ENCODE measurements around the gene FOXJ3. TPM values are rescaled to one million over a fixed set of nuclear protein-coding genes. Genes with fewer than 3 reads are reported as not detected.
A peak's percentile ranks its signal among the peaks of the same experiment; 100 is the strongest.

FOXJ3 gene
- total RNA-seq, 1 experiment from 2014 or later: 51.1 TPM

DNA sequence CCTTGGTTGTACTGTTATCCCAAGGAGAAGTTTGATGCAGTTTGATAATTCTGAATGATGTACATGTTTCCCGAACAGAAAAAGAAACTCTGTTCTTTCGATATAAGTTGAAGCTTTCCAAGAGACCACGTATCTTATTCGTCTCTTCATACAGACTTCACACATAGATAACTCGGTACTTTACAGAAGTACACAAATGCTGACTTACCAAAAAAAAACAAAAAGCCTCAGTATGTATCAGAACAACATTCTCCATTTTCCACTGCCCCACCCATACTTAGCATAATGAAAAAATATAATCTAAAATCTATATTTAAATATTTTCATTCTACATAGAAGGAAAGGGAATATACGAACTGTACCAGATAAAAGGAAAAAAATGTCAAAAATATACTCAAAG is 2.2 kb downstream of the FOXJ3 start:
- Histone ChIP-seq H3K36me3 (ENCODE audit: control insufficient read depth in 1 of 2, insufficient read depth in 2 of 2, low read length in 2 of 2) (no peaks in the 10 kb centered on the region), H3K79me2 (ENCODE audit: insufficient read depth, low read length) (peaks cover 76% of the 10 kb centered on the region), H3K4me3 (replicated peaks in 1 of 2; ENCODE audit: low read depth in 1 of 2, low read length in 2 of 2) (no peak overlapping the region; a peak in 1 of 4 replicates), H2AFZ (ENCODE audit: low read depth, low read length, poor library complexity, severe bottlenecking) (no peak overlapping the region), H3K4me1 (ENCODE audit: control insufficient read depth in 1 of 2, insufficient read depth in 2 of 2, low read length in 2 of 2) (peaks cover 0 to 15% of the 10 kb centered on the region in 2 experiments; a peak in 3 of 4 replicates), H3K4me2 (ENCODE audit: low read length) (peak overlapping the region; percentile 81; the same call in 1 of the 2 replicates), H3K9me3 (ENCODE audit: control insufficient read depth in 1 of 2, insufficient read depth in 1 of 2, low read depth in 1 of 2, low read length in 2 of 2) (no peaks in the 10 kb centered on the region), H3K27ac (ENCODE audit: low read depth, low read length) (no peak overlapping the region), H3K9ac (ENCODE audit: low read length) (no peak overlapping the region; the same call in 1 of the 2 replicates), H4K20me1 (ENCODE audit: insufficient read depth) (peaks cover 23% of the 10 kb centered on the region), H3K9me2 (ENCODE audit: insufficient read depth) (no peaks in the 10 kb centered on the region), H3K27me3 (ENCODE audit: insufficient read depth, low read length) (no peaks in the 10 kb centered on the region)
- ATAC-seq (no peak), DNase-seq (ENCODE audit: low read depth, low spot score) (no peak)
- RAD21 ChIA-PET (ENCODE audit: low non-redundant PET in 1 of 2, low total read pairs in 2 of 2, uncharacterized antibody in 2 of 2, unreplicated experiment in 2 of 2): no interaction called here
- intact Hi-C loops (cut with micrococcal nuclease): no loop called here
- BruUV-seq (replicated peaks): no TSS peak
- POLR2A ChIA-PET: no interaction called here
- TF ChIP-seq POLR2AphosphoS5 (IDR thresholded peaks at IDR 0.05; ENCODE audit: low read depth, low read length): no peak
- TF ChIP-seq EZH2phosphoT487 (IDR thresholded peaks at IDR 0.05; ENCODE audit: borderline replicate concordance): no peak
- no peak for TF ChIP-seq YY1 (IDR thresholded peaks at IDR 0.05; ENCODE audit: extremely low read depth, insufficient replicate concordance, low read depth, low read length)
- TF ChIP-seq SRF (IDR thresholded peaks at IDR 0.05; ENCODE audit: low read depth): no peak
- TF ChIP-seq, protein P1, sequence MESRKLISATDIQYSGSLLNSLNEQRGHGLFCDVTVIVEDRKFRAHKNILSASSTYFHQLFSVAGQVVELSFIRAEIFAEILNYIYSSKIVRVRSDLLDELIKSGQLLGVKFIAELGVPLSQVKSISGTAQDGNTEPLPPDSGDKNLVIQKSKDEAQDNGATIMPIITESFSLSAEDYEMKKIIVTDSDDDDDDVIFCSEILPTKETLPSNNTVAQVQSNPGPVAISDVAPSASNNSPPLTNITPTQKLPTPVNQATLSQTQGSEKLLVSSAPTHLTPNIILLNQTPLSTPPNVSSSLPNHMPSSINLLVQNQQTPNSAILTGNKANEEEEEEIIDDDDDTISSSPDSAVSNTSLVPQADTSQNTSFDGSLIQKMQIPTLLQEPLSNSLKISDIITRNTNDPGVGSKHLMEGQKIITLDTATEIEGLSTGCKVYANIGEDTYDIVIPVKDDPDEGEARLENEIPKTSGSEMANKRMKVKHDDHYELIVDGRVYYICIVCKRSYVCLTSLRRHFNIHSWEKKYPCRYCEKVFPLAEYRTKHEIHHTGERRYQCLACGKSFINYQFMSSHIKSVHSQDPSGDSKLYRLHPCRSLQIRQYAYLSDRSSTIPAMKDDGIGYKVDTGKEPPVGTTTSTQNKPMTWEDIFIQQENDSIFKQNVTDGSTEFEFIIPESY (IDR thresholded peaks at IDR 0.05; ENCODE audit: extremely low read depth, insufficient replicate concordance, low read length): no peak
- TF ChIP-seq SP1 (IDR thresholded peaks at IDR 0.05; ENCODE audit: low read depth): no peak
- TF ChIP-seq POLR2A (IDR thresholded peaks at IDR 0.05; ENCODE audit: borderline replicate concordance, extremely low read depth, insufficient read depth, insufficient read length): no peak
- CTCF ChIA-PET: no interaction called here

- H3K9me3 ChIP-seq (ENCODE audit: control insufficient read depth in 1 of 2, insufficient read depth in 1 of 2, low read depth in 1 of 2, low read length in 2 of 2): no peaks in the 10 kb centered on the region
- H3K9me2 ChIP-seq (ENCODE audit: insufficient read depth): no peaks in the 10 kb centered on the region
- H3K4me3 ChIP-seq (replicated peaks in 1 of 2; ENCODE audit: low read depth in 1 of 2, low read length in 2 of 2): no peak overlapping the region
- ChIA-PET CTCF (no interaction called here), RAD21 (ENCODE audit: low non-redundant PET in 1 of 2, low total read pairs in 2 of 2, uncharacterized antibody in 2 of 2, unreplicated experiment in 2 of 2) (no interaction called here), POLR2A (no interaction called here)
- no peaks in the 10 kb centered on the region for H3K36me3 ChIP-seq (ENCODE audit: control insufficient read depth in 1 of 2, insufficient read depth in 2 of 2, low read length in 2 of 2)
- H4K20me1 ChIP-seq (ENCODE audit: insufficient read depth): peaks cover 30% of the 10 kb centered on the region
- intact Hi-C loops (cut with micrococcal nuclease): no loop called here
- peaks cover 95% of the 10 kb centered on the region for H3K79me2 ChIP-seq (ENCODE audit: insufficient read depth, low read length)
- H3K4me2 ChIP-seq (ENCODE audit: low read length): no peak overlapping the region
- H2AFZ ChIP-seq (ENCODE audit: low read depth, low read length, poor library complexity, severe bottlenecking): no peak overlapping the region
- DNase-seq (ENCODE audit: low read depth, low spot score): no peak
- ATAC-seq: no peak
- H3K27ac ChIP-seq (ENCODE audit: low read depth, low read length): no peak overlapping the region
- no peaks in the 10 kb centered on the region for H3K27me3 ChIP-seq (ENCODE audit: insufficient read depth, low read length)
- no peak overlapping the region for H3K9ac ChIP-seq (ENCODE audit: low read length)
- H3K4me1 ChIP-seq (ENCODE audit: control insufficient read depth in 1 of 2, insufficient read depth in 2 of 2, low read length in 2 of 2): peaks cover 0 to 9% of the 10 kb centered on the region in 2 experiments; a peak in 2 of 4 replicates
- no TSS peak for BruUV-seq (replicated peaks)
- TF ChIP-seq POLR2AphosphoS5 (IDR thresholded peaks at IDR 0.05; ENCODE audit: low read depth, low read length) (no peak), CTCF (IDR thresholded peaks at IDR 0.05 in 2 of 3, conservative IDR thresholded peaks at IDR 0.05 in 1 of 3; ENCODE audit: borderline replicate concordance in 1 of 3, insufficient read depth in 1 of 3, low read depth in 2 of 3, low read length in 2 of 3) (no peak), YY1 (IDR thresholded peaks at IDR 0.05; ENCODE audit: extremely low read depth, insufficient replicate concordance, low read depth, low read length) (no peak), ZNF274 (IDR thresholded peaks at IDR 0.05; ENCODE audit: low read depth, low read length) (no peak), TCF7L2 (IDR thresholded peaks at IDR 0.05; ENCODE audit: borderline replicate concordance, extremely low read depth, insufficient read depth, insufficient read length) (no peak), EGR1 (IDR thresholded peaks at IDR 0.05; ENCODE audit: low read depth) (no peak), POLR2A (IDR thresholded peaks at IDR 0.05; ENCODE audit: borderline replicate concordance, extremely low read depth, insufficient read depth, insufficient read length) (no peak), CBX3 (IDR thresholded peaks at IDR 0.05; ENCODE audit: low read depth) (no peak), ELF1 (IDR thresholded peaks at IDR 0.05; ENCODE audit: borderline replicate concordance, low read depth) (no peak)
- TF ChIP-seq, protein P1 (IDR thresholded peaks at IDR 0.05; ENCODE audit: extremely low read depth, insufficient replicate concordance, low read length): no peak
Observed at GRCh38 chr1:42330215-42330614, 4.8 kb downstream of the FOXJ3 start.
